Posterior vena cava (tissue), 2 donors: ENCODE data around the gene DERA. TPM values are rescaled to one million over a fixed set of nuclear protein-coding genes. Genes with fewer than 3 reads are reported as not detected.
"Not testable (repeated sequence)": the region's sequence is repeated elsewhere in the genome, so short reads cannot be mapped to it uniquely, and the experiment has no call there.

ENCODE experiments used
- DNase-seq: peaks from one replicate; pipeline ENCODE4 v3.0.0-alpha.2; 2020; ENCODE audit warnings: low spot score
- intact Hi-C, 2 donors: fragments of 100-400 bp; cut with DNase I; formaldehyde crosslinking; loops; one replicate each; pipeline versions ENCODE4 v1.14.1 to v1.14.2; 2022 to 2023
- total RNA-seq, 2 donors: library from RNA; stranded (reverse); fragmentation: NEBNext Ultra II Directional; extraction: Animal tissue kit (Norgen Biotek cat#: 25700); gene quantifications; one replicate each; pipeline ENCODE4 v1.2.1, GENCODE V29; 2021
- donor health status: DM: yes; HTN: yes; CAD: no.
- donor health status: DM: yes; HTN: yes; CAD: no.

The DERA gene
- total RNA-seq, 2 donors from 2014 or later = 20.1 to 23.6 TPM

DNA sequence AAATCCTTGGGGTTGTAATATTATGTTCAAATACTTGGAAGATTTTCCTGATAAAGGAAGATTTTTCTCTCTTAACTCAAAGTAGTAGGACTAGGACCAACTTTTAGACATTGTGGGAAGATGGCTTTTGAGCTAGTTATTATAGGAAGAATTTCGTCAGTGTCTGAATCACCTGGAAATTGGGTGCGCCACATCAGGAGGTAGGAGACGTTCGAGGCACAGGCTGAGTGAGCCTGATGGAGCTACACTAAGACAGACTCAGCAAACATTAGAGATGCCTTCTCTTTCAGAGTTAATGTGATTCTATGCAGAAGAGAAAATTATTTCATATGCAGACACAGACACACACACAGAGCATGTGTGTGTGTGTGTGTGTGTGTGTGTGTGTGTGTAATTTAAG is 84.7 kb downstream of the DERA start:
- intact Hi-C loops = no loop called here
- no peak for DNase-seq

DNA sequence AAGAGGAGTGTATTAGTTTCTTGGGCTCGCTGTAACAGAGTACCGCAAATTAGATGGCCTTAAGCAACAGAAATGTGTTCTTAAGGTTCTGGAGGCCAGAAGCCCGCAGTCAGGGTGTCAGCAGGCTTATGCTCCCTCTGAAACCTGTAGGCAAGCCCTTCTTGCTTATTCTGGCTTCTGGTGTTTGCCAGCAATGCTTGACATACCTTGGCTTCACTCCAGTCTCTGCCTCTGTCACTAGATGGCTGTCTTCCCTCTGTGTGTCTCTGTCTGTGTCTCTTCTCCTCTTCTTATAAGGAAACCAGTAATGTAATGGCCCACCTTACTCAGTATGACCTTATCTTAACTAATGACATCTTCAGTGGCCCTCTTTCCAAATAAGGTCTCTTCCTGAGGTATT is 85.1 kb downstream of the DERA start:
- DNase-seq = no peak
- intact Hi-C loops = no loop called here

DNA sequence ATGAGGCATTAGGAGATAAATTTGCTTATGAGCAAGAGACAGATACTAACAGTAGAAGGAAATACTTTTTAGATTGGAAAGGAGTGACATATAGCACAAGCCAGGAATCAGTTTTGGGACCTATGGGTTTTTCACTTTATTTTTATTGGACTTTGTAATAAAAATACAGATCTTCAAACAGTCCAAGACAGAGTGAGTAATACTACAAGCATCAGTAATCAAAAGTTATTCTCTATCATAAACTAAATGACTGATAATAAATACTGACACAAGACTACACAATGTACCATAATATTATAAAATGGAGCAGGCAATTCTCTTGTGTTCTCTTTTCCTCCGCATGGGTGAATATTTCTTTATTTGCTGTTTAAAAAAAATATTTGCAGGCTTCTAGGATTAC is 85.8 kb downstream of the DERA start:
- intact Hi-C loops = no loop called here
- DNase-seq = no peak

DNA sequence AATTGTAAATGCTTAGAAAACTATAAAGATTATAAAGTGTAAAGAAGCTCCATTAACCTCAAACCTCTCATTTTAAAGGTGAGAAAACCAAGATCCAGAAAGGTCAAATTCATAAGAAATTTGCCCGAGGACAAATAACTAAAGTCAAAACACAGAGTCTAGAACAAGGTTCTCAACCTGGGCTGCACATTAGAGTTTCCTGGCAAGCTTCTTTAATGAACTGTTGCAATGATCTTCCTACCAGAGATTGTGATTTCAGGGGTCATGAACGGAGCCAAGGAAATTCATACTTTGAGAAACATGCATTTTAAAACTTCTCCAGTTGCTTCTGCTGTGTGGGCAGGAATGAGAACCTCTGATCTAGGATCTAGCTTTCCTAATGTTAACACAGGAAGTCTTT is 86.8 kb downstream of the DERA start:
- no peak for DNase-seq

DNA sequence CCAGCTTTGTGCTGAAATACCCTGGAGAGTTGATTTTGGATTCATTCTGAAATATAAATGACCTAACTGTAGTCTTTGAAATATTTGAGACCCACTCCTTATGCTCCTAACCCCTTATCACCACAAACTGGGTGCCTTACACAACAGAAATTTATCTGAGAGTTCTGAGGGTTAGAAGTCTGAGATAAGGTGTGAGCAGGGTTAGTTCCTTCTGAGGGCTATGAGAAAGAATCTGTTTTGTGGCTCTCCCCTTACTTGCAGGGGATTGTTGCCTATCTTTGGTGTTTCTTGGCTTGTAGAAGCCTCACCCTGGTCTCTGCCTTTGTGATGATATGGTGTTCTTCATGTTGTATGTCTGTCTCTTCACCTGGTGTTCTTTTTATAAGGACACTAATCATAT is 91.7 kb downstream of the DERA start:
- DNase-seq = no peak
- intact Hi-C loops = no loop called here

More for the DNA sequence above, 86.8 kb downstream of the DERA start:
- intact Hi-C loops = no loop called here

DNA sequence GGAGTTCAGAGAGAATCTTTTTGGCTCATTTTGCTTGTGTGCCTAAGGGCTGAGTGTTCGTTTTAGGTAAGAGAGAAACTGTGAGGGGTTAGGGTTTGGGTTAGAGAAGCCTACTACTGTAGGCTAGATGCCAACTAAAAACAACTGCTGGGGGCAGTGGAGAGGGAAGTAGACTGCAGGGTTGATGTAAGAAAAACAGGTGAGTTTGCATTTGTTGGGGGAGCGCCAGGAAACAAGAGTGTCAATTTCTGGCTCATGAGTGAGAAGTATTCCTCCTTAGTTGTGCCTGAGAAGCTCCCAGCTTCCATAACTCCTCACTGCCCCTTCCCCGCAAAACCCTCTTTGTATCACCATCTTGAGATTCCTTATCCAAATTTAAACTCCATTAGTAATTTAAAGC is 92.3 kb downstream of the DERA start:
- no peak for DNase-seq
- intact Hi-C loops = no loop called here

DNA sequence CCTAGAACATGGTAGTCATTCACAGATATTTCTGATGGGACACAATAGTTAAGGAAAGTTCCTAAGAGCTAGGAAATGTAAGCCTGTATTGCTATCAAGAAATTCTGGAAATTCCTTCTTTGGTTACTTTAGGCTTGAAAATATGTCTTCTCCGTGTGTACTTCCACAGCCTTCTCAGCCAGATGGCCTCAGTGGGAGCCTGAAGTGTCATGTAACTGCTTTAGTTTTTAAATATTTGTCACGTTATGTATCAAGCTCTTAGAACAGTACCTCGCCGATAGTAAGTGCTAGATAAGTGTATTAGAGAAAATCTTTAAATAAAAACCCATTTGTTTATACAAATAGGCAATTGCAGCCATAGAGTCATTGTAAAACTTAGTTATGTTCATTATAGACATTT is 95.6 kb downstream of the DERA start:
- no peak for DNase-seq
- intact Hi-C loops = no loop called here

DNA sequence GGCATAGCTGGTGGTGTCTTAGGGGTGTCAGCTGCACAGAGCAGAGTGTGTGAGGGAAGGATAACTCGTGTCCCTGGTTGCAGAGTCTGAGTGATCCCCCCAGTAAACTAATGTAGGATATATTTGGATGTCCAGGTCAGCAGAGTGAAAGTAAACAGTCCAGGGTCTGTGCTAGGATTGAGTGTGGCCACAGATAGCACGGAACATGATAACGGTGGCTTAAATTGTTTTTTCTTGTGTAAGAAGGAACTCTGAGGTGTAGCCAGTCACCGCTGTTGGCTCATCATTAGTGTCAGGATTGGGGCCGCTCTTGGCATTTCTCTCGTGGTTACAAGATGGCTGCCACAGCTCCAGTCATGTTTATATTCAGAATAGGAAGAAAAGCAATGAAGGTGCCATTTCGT is 97.3 kb downstream of the DERA start:
- DNase-seq = no peak
- intact Hi-C loops = no loop called here

DNA sequence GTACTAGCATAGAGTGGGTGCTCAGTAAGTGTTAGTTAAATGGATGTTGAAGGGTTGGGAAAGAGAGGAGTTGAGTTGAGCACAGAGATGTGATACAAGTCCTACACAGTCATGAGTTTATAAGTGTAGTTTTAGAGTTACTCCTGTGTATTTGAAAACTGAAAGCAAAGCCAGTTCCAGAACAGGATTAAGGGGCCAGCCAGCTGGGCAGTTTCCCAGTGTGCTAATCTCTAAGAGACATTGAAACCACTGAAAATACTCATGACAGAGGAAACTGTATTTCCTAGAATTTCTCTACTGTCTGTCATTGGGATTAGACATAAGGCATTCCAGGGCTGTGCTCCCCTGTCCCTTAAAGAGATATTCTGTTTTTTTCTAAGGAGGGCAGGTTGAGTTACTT is 101.0 kb downstream of the DERA start:
- peak; percentile 87 for DNase-seq
- intact Hi-C loops = no loop called here

DNA sequence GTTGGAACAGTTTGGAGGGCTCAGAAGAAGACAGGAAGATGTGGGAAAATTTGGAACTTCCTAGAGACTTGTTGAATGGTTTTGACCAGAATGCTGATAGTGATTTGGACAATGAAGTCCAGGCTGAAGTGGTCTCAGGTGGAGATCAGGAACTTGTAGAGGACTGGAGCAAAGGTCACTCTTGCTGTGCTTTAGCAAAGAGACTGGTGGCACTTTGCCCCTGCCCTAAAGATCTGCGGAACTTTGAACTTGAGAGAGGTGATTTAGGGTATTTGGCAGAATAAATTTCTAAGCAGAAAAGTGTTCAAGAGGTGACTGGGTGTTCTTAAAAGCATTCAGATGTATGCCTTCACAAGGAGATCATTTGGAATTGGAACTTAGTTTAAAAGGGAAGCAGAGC is 102.6 kb downstream of the DERA start:
- DNase-seq, intact Hi-C loops: not testable (repeated sequence)

DNA sequence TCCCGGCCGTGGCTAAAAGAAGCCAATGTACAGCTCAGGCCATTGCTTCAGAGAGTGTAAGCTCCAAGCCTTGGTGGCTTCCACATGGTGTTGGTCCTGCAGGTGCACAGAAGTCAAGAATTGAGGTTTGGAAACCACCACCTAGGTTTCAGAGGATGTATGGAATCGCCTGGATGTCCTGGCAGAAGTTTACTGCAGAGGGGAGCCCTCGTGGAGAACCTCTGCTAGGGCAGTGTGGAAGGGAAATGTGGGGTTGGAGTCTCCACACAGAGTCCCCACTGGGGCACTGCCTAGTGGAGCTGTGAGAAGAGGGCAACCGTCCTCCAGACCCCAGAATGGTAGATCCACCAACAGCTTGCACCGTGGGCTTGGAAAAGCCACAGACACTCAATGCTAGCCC is 103.3 kb downstream of the DERA start:
- intact Hi-C loops, DNase-seq: not testable (repeated sequence)

DNA sequence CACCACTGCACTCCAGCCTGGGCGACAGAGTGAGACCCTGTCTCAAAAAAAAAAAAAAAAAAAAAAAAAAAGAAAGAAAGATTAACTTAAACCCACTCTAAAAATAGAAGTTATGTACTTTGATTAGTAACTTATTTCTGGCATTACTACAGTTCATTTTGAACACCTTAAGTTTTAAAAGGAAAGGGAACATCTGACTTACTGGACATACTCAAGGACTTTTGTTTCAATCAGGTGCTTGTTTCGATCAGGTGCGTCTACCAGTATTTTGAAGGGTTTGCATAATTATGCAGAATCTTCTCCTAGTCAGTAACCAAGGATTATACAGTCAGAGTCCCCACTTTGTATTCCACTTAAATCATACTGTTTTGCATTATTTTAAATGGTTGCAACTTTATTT is 105.6 kb downstream of the DERA start:
- intact Hi-C loops = no loop called here
- DNase-seq = no peak

DNA sequence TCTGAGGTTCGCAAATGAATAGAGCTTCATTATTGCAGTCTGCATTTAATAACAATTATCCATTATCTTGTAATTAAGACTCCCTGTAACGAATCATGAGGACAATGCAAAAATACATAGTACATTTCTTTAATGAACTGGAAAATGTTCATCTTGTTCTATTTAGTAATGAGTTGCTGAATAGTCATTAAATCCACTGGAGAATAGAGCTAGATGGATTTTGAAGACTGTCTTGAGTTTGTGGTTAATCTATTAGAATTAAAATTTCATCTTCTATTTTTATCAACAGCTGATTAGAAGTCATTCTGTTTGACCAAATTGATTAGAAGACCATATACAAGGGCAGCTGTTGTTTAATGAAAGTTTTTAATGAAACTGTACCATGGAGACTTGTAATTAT is 107.2 kb downstream of the DERA start:
- intact Hi-C loops = no loop called here
- DNase-seq = no peak

DNA sequence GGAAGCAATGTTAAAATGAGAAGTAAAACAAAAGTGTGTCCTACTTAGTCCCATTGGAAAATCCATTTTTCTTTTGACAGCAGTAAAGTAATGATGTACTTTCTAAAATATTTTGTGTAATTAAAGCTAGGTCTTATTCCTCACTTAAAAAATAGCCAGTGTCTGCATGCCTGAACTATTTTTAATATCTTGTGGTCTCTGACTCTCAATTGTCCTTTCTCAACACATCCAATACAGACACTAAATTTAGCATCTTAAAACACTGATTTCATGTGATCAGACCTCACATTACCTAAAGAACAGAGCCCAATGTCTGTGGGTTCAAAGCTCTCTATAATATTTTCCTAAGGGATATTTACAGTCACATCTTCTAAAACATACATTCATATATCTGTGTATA is 108.0 kb downstream of the DERA start:
- no peak for DNase-seq
- intact Hi-C loops = no loop called here

DNA sequence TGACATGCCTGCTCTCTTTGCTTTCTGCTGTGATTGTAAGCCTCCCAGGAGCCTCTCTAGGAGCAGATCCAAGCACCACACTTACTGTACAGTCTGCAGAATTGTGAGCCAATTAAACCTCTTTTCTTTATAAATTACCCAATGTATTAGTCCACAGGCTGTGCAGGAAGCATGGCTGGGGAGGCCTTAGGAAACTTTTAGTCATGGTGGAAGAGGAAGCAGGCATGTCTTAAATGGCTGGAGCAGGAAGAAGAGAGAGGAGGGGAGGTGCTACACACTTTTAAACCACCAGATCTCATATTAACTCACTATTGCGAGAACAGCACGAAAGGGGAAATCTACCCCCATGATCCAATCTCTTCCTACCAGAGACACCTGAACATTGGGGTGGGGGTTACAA is 108.9 kb downstream of the DERA start:
- intact Hi-C loops = no loop called here

DNA sequence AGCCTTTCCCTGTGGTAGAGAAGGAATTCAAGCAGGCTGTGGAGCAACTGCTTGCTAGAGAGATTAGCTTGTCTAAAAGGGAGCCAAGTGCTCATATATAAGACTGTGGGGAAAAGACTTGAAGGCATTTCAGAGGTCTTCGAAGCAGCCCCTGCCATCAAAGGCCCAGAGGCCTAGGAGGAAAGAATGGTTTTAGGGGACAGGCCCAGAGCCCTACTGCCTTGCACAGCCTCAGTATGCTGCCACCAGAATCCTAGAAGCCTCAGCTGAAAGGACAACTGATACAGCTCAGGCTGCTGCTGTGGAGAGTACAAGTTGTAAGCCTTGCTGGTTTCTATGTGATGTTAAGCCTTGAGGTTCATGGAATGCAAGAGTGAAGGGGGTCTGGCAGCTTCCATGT is 109.9 kb downstream of the DERA start:
- intact Hi-C loops = no loop called here
- no peak for DNase-seq

More for the DNA sequence above, 108.9 kb downstream of the DERA start:
- DNase-seq = no peak

DNA sequence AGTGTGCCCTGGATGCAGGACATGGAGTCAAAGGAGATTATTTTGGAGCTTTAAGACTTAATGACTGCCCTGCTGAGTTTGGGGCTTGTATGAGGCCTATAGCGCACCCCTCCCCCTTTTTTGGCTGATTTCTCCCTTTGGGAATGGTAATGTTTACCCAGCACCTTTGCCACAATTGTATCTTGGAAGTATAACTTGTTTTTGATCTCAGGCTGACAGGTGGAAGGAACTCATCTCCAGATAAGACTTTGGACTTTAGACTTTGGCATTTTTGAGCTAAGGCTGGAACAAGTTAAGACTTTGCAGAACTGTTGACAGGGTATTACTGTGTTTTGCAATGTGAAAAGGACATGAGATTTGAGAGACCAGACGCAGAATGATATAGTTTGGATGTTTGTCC is 110.5 kb downstream of the DERA start:
- DNase-seq = no peak
- intact Hi-C loops = no loop called here

DNA sequence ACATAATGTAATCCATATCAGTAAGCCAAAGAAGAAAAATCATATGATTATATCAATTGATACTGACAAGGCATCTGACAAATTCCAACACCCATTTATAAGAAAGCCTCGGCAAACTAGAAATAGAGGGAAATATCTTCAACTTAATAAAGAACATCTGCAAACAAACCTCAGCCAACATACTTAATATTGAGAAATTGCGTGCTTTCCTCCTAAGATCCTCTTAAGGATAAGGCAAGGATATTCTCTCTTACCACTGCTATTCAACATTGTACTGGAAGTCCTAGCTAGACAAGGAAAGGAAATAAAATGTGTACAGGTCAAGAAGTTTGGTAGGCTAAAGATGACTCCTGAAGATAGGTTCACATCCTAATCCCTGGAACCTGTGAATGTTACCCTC is 115.9 kb downstream of the DERA start:
- intact Hi-C loops = no loop called here
- no peak for DNase-seq

DNA sequence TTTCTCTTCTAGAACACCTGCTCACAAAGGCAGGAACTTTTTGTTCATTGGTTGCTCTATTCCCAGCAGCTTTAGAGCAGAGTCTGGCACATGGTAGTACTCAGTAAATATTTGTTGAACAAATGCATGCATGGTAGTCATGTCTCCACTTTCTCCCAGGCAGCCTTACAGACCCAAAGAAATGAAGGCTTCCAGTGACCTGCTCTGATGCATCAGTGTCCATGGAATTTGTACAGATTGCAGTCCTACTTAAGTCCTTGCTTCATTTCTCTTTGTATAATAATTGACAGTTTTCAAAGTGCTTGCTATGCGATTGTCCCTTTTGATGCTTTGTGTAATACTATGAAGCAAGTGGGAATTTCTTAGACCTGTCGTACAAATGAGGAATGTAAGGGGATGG is 119.6 kb downstream of the DERA start:
- DNase-seq = no peak
- intact Hi-C loops = no loop called here

DNA sequence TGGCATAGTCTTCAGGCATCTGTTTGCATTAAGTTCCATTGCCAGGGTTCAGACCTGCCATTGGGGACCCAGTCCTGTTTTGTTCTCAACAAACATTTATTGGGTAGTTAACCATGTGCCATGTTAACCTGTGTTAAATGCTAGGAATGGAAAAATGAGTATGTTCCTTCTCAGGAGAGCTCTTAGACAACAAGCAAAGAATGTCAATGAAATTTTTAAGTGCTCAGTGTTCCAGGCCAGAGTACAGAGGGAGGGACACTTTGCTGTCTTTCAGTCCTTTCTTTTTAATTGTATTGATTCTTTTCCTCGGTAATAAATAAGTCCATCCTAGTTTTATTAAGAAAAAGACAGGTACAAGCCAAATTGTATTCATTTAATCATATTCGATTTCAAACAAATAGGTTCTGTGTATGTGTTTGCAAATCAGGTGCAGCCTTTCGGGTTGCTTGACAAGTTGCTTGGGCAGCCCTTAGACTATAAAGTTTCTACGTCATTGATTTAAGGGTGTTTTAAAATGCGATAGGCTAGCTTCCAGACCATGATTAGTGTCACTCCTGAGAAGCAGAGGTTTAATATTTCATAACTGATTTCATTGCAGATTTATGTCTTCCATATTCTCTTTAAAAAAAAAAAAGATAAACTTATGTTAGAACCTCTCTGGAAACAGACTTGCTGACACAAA is 123.1 kb downstream of the DERA start:
- intact Hi-C loops = no loop called here

DNA sequence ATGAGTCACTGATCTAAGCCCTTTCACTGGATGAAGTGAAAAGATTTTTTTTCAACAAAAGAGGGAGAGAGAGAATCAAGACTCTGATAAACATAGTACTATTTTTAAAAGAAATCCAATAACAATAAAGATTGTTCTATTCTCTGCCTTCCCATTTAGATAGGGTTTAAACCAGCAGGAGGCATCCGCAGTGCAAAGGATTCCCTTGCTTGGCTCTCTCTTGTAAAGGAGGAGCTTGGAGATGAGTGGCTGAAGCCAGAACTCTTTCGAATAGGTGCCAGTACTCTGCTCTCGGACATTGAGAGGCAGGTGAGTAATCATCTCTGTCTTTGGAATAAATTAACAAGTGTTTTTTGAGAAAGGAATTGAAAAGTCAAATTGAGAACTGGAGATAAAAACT is 124.9 kb downstream of the DERA start:
- no peak for DNase-seq
- intact Hi-C loops = no loop called here

More for the DNA sequence above, 123.1 kb downstream of the DERA start:
- no peak for DNase-seq

DNA sequence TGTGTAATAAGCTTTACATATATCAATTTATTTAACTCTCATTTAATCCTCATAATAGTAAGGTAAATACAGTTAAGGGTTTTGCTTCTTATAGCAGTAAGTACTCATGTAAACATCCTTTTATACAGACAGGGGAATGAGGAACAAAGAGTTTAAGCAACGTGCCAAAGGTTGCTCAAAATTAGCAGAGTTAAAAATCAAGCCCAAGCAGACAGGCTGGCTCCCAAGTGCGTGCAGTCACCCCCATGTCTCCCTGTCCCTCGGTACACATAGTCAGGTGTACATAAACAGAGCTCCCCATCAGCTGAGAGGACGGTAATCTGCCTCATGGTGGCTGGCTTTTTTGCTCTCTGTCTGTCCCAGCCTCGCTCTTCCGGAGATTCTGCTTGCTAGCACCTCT is 126.4 kb downstream of the DERA start:
- intact Hi-C loops = no loop called here
- DNase-seq = no peak
